Right forelimb (tissue), 1 donor: ENCODE measurements around the gene FOCAD.
"Not testable (repeated sequence)": the region's sequence is repeated elsewhere in the genome, so short reads cannot be mapped to it uniquely, and the experiment has no call there.

Experiments used
- DNase-seq: peaks from one replicate; pipeline ENCODE4 v3.0.0-alpha.2; 2018

Gene FOCAD

GRCh38 chr9:20884985-20885593, 201.0 kb downstream of the FOCAD start:
- peak; percentile 57 for DNase-seq

- no peak for DNase-seq
These were observed 215.0 kb downstream of the FOCAD start for GRCh38 chr9:20898885-20899554.

- no peak for DNase-seq
These were observed 219.2 kb downstream of the FOCAD start for GRCh38 chr9:20903212-20903611.

GRCh38 chr9:20904995-20905394, 220.9 kb downstream of the FOCAD start:
- DNase-seq, result no peak

GRCh38 chr9:20906326-20906725, 222.3 kb downstream of the FOCAD start:
- no peak for DNase-seq

- DNase-seq, result no peak
These were observed 224.4 kb downstream of the FOCAD start for GRCh38 chr9:20908461-20908860.

- DNase-seq, result no peak
These were observed 230.5 kb downstream of the FOCAD start for GRCh38 chr9:20914556-20914955.

- no peak for DNase-seq
These were observed 237.3 kb downstream of the FOCAD start for GRCh38 chr9:20921362-20921761.

GRCh38 chr9:20925256-20926045, 241.4 kb downstream of the FOCAD start:
- DNase-seq, result no peak

- no peak for DNase-seq
These were observed 245.2 kb downstream of the FOCAD start for GRCh38 chr9:20929276-20929675.

GRCh38 chr9:20930836-20931235, 246.8 kb downstream of the FOCAD start:
- no peak for DNase-seq

GRCh38 chr9:20940447-20941173, 256.6 kb downstream of the FOCAD start:
- DNase-seq, result no peak

GRCh38 chr9:20941174-20941690, 257.2 kb downstream of the FOCAD start:
- DNase-seq, result peak; percentile 54

GRCh38 chr9:20944507-20944906, 260.4 kb downstream of the FOCAD start:
- no peak for DNase-seq

- DNase-seq, result no peak
These were observed 261.2 kb downstream of the FOCAD start for GRCh38 chr9:20945269-20945668.

GRCh38 chr9:20945856-20946255, 261.8 kb downstream of the FOCAD start:
- no peak for DNase-seq

- no peak for DNase-seq
These were observed 264.6 kb downstream of the FOCAD start for GRCh38 chr9:20948703-20949102.

- no peak for DNase-seq
These were observed 266.6 kb downstream of the FOCAD start for GRCh38 chr9:20950707-20951106.

- DNase-seq, result no peak
These were observed 278.6 kb downstream of the FOCAD start for GRCh38 chr9:20962536-20963225.

- no peak for DNase-seq
These were observed 288.6 kb downstream of the FOCAD start for GRCh38 chr9:20972684-20973083.

- DNase-seq, result not testable (repeated sequence)
These were observed 289.3 kb downstream of the FOCAD start for GRCh38 chr9:20973246-20973947.
